ENCODE measurements around the gene RNASE9. TPM values are rescaled to one million over a fixed set of nuclear protein-coding genes. Genes with fewer than 3 reads are reported as not detected.

The RNASE9 gene
- total and polyA plus RNA-seq, 9 of the 15 experiments (the other 6 are each of a cell fraction or from before 2014, with no cell fraction given): not detected

DNA sequence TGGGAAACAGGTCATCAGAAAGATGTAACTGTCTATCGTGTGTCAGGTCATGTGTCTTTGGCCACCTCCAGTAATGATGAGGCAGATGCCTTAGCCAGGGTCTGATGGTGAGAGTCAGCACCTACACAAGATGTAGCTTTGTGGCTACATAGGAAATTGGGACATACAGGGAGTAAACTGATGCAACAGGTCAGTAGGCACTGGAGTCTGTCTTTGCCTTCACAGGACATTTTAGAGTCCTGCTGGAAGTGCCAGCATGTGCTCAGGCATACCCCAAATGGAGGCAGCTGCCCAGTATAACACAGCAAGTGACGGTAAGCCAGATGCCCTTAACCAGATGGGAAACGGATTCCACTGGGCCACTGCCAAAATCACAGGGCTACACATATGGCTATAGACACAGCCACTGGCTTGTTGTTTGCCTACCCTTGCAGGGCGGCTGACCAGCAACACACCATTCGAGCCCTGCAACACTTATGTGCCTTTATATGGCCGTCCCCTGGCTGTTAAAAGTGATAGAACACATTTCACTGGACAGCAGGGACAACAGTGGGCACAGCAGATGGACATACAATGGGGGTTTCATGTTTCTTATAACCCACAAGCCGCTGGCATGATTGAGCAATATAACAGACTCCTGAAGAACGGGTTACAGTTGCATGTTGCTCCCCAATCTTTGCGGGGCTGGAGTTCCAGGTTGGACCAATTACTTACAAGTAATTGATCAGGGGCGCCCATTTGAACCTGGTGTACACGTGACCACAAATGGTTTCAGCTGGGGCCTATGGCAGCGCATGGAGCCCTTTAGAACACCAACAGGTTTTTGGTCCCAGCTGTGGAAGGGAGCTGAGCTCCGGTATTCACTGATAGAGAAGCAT lies 43.2 kb upstream of the RNASE9 start (continued):
- no peak for TF ChIP-seq ZNF407 (IDR thresholded peaks at IDR 0.05; ENCODE audit: low read depth)
